Liver (tissue), 3 donors: ENCODE measurements around the gene CD200R1L.

ENCODE experiments used
- JUND ChIP-seq, 2 donors: IDR thresholded peaks; 2 replicates each; pipeline ENCODE4 v1.6.1; 2016; ENCODE audit warnings: antibody characterized with exemption in 2 of 2
- MAX ChIP-seq: IDR thresholded peaks from 2 replicates; pipeline ENCODE4 v1.6.1; 2016; ENCODE audit warnings: antibody characterized with exemption
- TF ChIP-seq, protein P1 (sequence below): fragments of 150-350 bp; IDR thresholded peaks from 2 replicates; pipeline ENCODE4 v1.5.1; 2017; ENCODE audit warnings: improper control_type of control experiment, low read depth, low read length; ENCODE audit not compliant: missing input control
- donor health status: healthy.
- donor health status: healthy.

DNA sequence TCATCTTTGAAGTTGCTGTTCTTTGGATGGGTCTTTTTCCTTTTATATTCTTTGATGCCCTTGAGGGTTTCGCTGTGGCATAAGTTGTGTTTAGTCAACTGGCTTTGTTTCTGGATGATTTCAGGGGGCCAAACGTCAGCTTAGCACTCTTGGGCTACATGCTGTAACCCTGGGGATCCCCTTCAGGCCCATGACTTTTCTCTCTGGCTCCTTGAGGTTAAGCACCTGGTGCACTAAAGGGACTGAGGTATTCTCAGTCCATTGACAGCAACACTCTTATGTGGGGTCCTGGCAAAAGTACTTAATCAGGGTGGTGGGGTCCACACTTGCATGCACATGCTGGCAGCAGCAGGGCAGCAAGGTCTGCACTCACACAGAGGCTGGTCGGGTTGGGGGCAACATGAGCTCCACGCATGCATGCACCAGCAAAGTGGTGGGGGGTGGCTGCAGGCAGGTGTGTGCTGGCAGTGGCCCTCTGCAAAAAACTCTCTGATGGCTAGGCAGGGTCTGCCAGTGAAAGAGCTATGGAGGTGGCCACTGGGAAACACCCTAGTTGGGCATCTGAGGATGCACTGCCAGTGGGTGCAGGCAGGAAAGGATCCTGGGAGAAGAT, 38.1 kb upstream of the CD200R1L start:
- TF ChIP-seq, protein P1, sequence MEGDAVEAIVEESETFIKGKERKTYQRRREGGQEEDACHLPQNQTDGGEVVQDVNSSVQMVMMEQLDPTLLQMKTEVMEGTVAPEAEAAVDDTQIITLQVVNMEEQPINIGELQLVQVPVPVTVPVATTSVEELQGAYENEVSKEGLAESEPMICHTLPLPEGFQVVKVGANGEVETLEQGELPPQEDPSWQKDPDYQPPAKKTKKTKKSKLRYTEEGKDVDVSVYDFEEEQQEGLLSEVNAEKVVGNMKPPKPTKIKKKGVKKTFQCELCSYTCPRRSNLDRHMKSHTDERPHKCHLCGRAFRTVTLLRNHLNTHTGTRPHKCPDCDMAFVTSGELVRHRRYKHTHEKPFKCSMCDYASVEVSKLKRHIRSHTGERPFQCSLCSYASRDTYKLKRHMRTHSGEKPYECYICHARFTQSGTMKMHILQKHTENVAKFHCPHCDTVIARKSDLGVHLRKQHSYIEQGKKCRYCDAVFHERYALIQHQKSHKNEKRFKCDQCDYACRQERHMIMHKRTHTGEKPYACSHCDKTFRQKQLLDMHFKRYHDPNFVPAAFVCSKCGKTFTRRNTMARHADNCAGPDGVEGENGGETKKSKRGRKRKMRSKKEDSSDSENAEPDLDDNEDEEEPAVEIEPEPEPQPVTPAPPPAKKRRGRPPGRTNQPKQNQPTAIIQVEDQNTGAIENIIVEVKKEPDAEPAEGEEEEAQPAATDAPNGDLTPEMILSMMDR, result no peak
- TF ChIP-seq MAX, result no peak
- no peak for TF ChIP-seq JUND (IDR thresholded peaks at IDR 0.05)
